ENCODE measurements around the gene UBE2V1.

The UBE2V1 gene

DNA sequence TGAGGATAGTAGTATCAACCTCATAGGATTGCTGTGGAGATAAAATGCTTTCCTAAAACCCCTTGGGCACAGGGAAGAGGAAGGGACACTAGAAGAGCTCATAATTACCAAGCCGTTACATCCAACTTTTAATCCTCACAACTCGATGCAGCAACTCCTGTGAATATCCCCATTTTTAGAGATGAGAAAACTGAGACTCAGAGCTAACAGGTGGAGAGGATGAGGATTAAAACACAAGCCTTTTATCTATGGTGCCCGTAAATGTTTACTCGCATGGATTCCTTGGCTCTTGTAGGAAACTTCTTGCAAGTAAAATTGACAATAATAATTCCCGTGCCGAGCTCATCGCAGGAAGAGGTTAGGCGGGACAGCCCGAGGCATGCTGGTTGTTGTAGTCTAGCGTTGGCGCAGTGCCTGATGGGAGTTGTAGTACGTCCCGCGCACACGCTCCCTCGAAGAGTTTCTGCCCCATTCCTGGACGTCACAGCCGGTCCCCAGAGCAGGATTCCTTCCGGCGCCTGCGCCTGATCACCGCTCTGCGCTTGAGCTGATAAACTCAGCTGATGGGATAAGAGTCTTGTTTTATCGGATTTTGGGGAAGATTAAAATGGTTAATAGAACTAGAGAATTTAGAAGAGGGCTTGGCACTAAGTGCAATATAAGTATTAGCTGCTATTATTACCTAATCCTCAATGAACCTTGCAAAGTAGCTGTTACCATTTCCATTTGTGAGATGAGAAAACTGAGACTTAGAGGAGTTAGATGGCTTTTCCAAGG is 2.8 kb upstream of the UBE2V1 start:
- H3K4me3 ChIP-seq (ENCODE audit: low read depth, low read length) = peak overlapping the region; percentile 55
- TF ChIP-seq CTCF (IDR thresholded peaks at IDR 0.05; ENCODE audit: low read depth, low read length) = no peak
- peak; percentile 96 for DNase-seq (ENCODE audit: low read depth, low spot score)
- in situ Hi-C loops (cut with HindIII; ENCODE audit: low sequenced_read_pairs) = no loop called here

DNA sequence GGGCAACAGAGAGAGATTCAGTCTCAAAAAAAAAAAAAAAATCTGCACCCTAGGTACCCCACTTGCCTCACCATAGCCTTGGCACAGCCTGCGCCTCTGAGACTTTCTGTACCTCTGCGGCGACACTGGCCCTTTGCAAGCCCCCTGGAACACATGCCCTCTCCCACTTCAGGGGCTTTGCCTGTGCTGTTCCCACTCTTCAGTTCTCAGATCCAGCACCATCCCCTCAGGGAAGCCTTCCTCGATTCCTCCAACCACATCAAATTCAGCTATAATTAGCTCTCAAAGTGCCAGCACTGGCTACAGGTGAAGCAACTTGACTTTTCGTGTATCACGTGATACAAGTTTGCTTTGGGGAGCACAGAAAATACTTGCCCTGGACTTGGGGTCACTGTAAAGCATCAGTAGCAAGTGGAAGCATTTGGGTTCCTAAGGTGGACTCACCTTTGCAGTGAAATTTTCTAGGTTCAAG is 2.1 kb upstream of the UBE2V1 start:
- DNase-seq (ENCODE audit: low read depth, low spot score) = no peak
- no peak for TF ChIP-seq CTCF (IDR thresholded peaks at IDR 0.05; ENCODE audit: low read depth, low read length)
- peak overlapping the region; percentile 55 for H3K4me3 ChIP-seq (ENCODE audit: low read depth, low read length)
- in situ Hi-C loops (cut with HindIII; ENCODE audit: low sequenced_read_pairs) = no loop called here

DNA sequence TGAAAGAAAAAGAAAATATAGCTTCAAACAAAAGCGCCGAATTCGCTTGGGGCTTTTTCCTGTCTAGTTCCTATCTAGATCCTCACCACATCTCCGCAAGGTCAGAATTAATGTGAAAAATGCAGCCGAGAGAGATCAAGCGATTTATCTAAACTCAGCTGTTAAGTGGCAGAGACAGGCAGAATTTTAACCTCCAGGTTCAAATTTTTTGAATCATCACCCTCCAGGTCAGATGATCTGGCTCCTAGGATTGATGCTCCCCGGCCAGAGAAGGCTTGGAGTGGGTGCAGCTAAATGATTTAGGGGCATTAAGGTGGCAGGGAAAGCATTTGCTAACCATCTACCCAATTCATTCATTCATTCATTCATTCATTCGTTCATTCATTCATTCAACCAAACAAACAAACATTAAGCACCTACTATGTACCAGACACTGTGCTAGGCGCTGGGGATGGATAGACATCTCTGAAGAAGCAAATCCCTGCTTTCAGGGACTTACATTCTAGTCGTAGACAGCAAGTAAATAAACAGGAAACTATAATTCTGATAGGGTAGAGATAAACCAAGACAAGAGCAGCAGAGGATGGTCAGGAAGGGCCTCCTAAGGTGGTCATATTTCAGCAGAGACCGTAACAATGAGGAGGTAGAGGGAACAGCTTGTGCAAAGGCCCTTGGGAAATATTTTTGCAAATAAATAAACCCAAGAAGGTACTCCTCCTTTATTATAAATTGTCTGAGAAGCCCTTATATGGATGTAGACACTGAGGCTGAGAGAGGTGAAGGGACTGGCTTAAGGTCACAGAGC is 672 bp upstream of the UBE2V1 start:
- H3K4me3 ChIP-seq (ENCODE audit: low read depth, low read length) = peak overlapping the region; percentile 94
- in situ Hi-C loops (cut with HindIII; ENCODE audit: low sequenced_read_pairs) = no loop called here
- DNase-seq (ENCODE audit: low read depth, low spot score) = no peak
- TF ChIP-seq CTCF (IDR thresholded peaks at IDR 0.05; ENCODE audit: low read depth, low read length) = no peak

DNA sequence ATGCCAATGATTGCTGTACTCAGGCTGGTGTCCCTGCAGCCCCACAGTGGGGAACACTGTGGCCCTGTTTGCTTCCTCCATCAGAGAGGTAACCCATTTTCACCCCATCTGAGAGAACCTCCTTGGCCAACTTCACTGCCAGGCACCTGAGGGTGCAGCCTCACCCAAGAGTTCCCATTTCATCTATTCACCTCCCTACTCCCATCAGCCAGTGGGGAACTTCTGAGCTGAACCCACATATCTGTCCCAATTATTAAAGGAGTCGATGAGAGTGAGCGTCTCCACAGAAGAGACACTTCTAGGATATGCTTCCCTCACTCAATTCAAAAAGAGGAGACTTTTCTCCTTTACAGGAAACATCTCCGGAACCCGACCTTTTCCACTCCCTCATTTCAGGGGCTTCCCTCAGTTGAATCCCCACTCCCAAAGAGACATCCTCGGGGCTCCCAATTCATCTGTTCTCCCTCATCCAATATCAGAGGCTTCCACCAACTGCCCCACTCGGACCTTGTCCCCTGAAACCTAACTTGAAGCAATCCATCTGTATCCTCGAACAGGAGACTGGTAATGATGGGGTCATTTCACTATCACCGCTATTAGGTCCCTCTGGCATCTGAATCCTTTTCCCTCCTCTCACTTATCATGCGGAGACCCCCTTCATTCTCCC is 988 bp downstream of the UBE2V1 start:
- TF ChIP-seq CTCF (IDR thresholded peaks at IDR 0.05; ENCODE audit: low read depth, low read length) = no peak
- in situ Hi-C loops (cut with HindIII; ENCODE audit: low sequenced_read_pairs) = no loop called here
- DNase-seq (ENCODE audit: low read depth, low spot score) = no peak
- H3K4me3 ChIP-seq (ENCODE audit: low read depth, low read length) = peak overlapping the region; percentile 94

DNA sequence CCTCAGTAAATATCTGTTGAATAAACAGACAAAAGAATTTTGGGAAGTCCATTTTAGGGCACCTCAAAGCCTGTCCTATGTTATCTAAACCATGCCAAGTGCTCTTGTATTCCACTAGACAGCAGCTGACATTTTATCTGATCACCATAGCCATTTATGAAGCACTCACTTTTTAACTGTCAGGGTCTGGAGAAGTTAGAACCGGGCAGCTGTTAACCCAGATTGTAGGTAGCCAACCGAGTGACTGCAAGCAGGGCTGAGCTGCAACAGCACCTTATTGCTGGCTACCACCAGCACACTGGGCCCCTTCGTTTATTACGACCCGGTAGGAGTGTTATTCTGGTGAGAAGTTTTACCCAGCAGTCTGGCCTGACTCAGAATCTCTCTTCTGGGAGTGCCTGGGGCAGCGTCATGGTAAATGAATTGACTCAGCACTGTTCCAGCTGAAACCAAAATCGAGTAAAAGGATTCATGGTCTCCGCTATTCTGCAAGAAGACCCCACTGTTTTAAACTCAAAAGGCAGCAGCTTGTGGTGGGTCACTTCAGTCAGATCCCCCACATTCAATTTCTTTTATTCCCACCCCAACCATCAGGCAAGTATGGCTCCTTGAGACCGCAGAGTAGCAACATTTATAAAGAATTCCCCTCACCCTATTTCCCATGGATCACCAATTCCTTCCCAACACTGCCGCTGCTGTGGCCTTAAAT is 1.7 kb downstream of the UBE2V1 start:
- peak; percentile 65 for DNase-seq (ENCODE audit: low read depth, low spot score)
- TF ChIP-seq CTCF (IDR thresholded peaks at IDR 0.05; ENCODE audit: low read depth, low read length) = no peak
- H3K4me3 ChIP-seq (ENCODE audit: low read depth, low read length) = peak overlapping the region; percentile 94
- in situ Hi-C loops (cut with HindIII; ENCODE audit: low sequenced_read_pairs) = no loop called here
